SK-N-SH treated with all-trans-retinoic acid at 6 μM for 48 hours (cell line): ENCODE measurements around the gene HS6ST3.

ENCODE experiments used
- ATAC-seq: fragments of 200-7000 bp; cut with Tn5 transposase; 3 replicates; pipeline ENCODE4 v1.9.1; 2020; ENCODE audit warnings: mild to moderate bottlenecking, moderate library complexity
- ARNTL ChIP-seq: fragments of 450-650 bp; formaldehyde crosslinking; IDR thresholded peaks from 2 replicates; pipeline ENCODE4 v1.5.0; 2020; ENCODE audit warnings: low read depth, mild to moderate bottlenecking, moderate library complexity, borderline replicate concordance
- BACH2 ChIP-seq: fragments of 250-450 bp; sonication (Bioruptor Pico); IDR thresholded peaks from 2 replicates; pipeline ENCODE4 v1.9.0; 2021; ENCODE audit warnings: mild to moderate bottlenecking, borderline replicate concordance
- CREB5 ChIP-seq: fragments of 250-450 bp; sonication (Bioruptor Pico); IDR thresholded peaks from 2 replicates; pipeline ENCODE4 v1.5.1; 2020; ENCODE audit warnings: low read depth, mild to moderate bottlenecking, moderate library complexity
- CSDC2 ChIP-seq: fragments of 250-450 bp; sonication (Bioruptor Pico); IDR thresholded peaks from 2 replicates; pipeline ENCODE4 v1.5.0; 2020; ENCODE audit warnings: mild to moderate bottlenecking, moderate library complexity
- CSRNP3 ChIP-seq: fragments of 250-450 bp; sonication (Bioruptor Pico); IDR thresholded peaks from 2 replicates; pipeline ENCODE4 v1.5.1; 2021; ENCODE audit warnings: mild to moderate bottlenecking, moderate library complexity
- ESRRG ChIP-seq: fragments of 250-450 bp; sonication (Bioruptor Pico); IDR thresholded peaks from 2 replicates; pipeline ENCODE4 v1.6.1; 2021; ENCODE audit warnings: mild to moderate bottlenecking
- ISL1 ChIP-seq: fragments of 250-450 bp; sonication (Bioruptor Pico); IDR thresholded peaks from 2 replicates; pipeline ENCODE4 v2.1.2; 2022; ENCODE audit warnings: mild to moderate bottlenecking, moderate library complexity
- OSR1 ChIP-seq: fragments of 250-450 bp; sonication (Bioruptor Pico); IDR thresholded peaks from 2 replicates; pipeline ENCODE4 v1.8.0; 2022; ENCODE audit warnings: moderate library complexity, mild to moderate bottlenecking, inconsistent platforms
- PATZ1 ChIP-seq: fragments of 250-450 bp; sonication (Bioruptor Pico); IDR thresholded peaks from 2 replicates; pipeline ENCODE4 v1.8.0; 2020; ENCODE audit warnings: mild to moderate bottlenecking, moderate library complexity, borderline replicate concordance
- POU6F1 ChIP-seq: fragments of 250-450 bp; sonication (Bioruptor Pico); IDR thresholded peaks from 2 replicates; pipeline ENCODE4 v1.8.0; 2021; ENCODE audit warnings: low read depth, mild to moderate bottlenecking, moderate library complexity, borderline replicate concordance
- PPARA ChIP-seq: fragments of 250-450 bp; sonication (Bioruptor Pico); IDR thresholded peaks from 2 replicates; pipeline ENCODE4 v1.5.0; 2020; ENCODE audit warnings: mild to moderate bottlenecking, borderline replicate concordance
- RARB ChIP-seq: fragments of 250-450 bp; sonication (Bioruptor Pico); IDR thresholded peaks from 2 replicates; pipeline ENCODE4 v1.8.0; 2021; ENCODE audit warnings: mild to moderate bottlenecking, moderate library complexity
- SNAI2 ChIP-seq: fragments of 250-450 bp; sonication (Bioruptor Pico); IDR thresholded peaks from 2 replicates; pipeline ENCODE4 v1.5.0; 2020; ENCODE audit warnings: mild to moderate bottlenecking, moderate library complexity
- TCF4 ChIP-seq: fragments of 250-450 bp; sonication (Bioruptor Pico); IDR thresholded peaks from 2 replicates; pipeline ENCODE4 v1.8.0; 2021; ENCODE audit warnings: mild to moderate bottlenecking, moderate library complexity, borderline replicate concordance
- TSHZ2 ChIP-seq: fragments of 250-450 bp; sonication (Bioruptor Pico); IDR thresholded peaks from 2 replicates; pipeline ENCODE4 v1.5.0; 2020; ENCODE audit warnings: mild to moderate bottlenecking, moderate library complexity
- ZC3H10 ChIP-seq: fragments of 250-450 bp; sonication (Bioruptor Pico); IDR thresholded peaks from 2 replicates; pipeline ENCODE4 v1.5.1; 2021; ENCODE audit warnings: mild to moderate bottlenecking, moderate library complexity
- ZFP3 ChIP-seq: fragments of 250-450 bp; sonication (Bioruptor Pico); IDR thresholded peaks from 2 replicates; pipeline ENCODE4 v1.5.0; 2020; ENCODE audit warnings: mild to moderate bottlenecking, moderate library complexity
- ZFP30 ChIP-seq: fragments of 450-650 bp; formaldehyde crosslinking; IDR thresholded peaks from 2 replicates; pipeline ENCODE4 v1.5.0; 2022; ENCODE audit warnings: mild to moderate bottlenecking, moderate library complexity
- ZNF565 ChIP-seq: fragments of 450-650 bp; formaldehyde crosslinking; conservative IDR thresholded peaks from 2 replicates; pipeline ENCODE4 v1.5.0; 2020; ENCODE audit warnings: low read depth, mild to moderate bottlenecking, moderate library complexity
- ZNF70 ChIP-seq: fragments of 450-650 bp; formaldehyde crosslinking; IDR thresholded peaks from 2 replicates; pipeline ENCODE4 v1.5.0; 2020; ENCODE audit warnings: mild to moderate bottlenecking, moderate library complexity
- ZNF8 ChIP-seq: fragments of 450-650 bp; formaldehyde crosslinking; IDR thresholded peaks from 2 replicates; pipeline ENCODE4 v1.5.0; 2020; ENCODE audit warnings: mild to moderate bottlenecking, moderate library complexity

Gene HS6ST3

GRCh38 chr13:96824140-96824539 is 734.2 kb downstream of the HS6ST3 start:
- ATAC-seq, result no peak
- TF ChIP-seq ZFP3 (CRISPR knock-in tag) (no peak), BACH2 (no peak), RARB (CRISPR knock-in tag) (no peak), ZNF565 (CRISPR knock-in tag) (no peak), ZFP30 (CRISPR knock-in tag) (no peak), CSDC2 (no peak), ISL1 (no peak), CSRNP3 (CRISPR knock-in tag) (no peak), PATZ1 (CRISPR knock-in tag) (no peak), POU6F1 (no peak), ZNF8 (no peak)

GRCh38 chr13:96825653-96826052 is 735.7 kb downstream of the HS6ST3 start:
- no peak for ATAC-seq
- TF ChIP-seq ZNF565 (CRISPR knock-in tag), result no peak
- TF ChIP-seq TSHZ2 (CRISPR knock-in tag), result no peak
- no peak for TF ChIP-seq BACH2
- TF ChIP-seq ZFP30 (CRISPR knock-in tag), result no peak
- no peak for TF ChIP-seq ARNTL (CRISPR knock-in tag)
- no peak for TF ChIP-seq CREB5 (CRISPR knock-in tag)
- no peak for TF ChIP-seq RARB (CRISPR knock-in tag)
- no peak for TF ChIP-seq ZC3H10 (CRISPR knock-in tag)
- no peak for TF ChIP-seq CSDC2
- no peak for TF ChIP-seq ZNF70 (CRISPR knock-in tag)
- TF ChIP-seq SNAI2 (CRISPR knock-in tag), result no peak
- TF ChIP-seq TCF4, result no peak
- TF ChIP-seq ZFP3 (CRISPR knock-in tag), result no peak
- no peak for TF ChIP-seq ISL1
- TF ChIP-seq OSR1 (CRISPR knock-in tag), result no peak
- TF ChIP-seq ESRRG (CRISPR knock-in tag), result no peak
- no peak for TF ChIP-seq PPARA (CRISPR knock-in tag)
- no peak for TF ChIP-seq CSRNP3 (CRISPR knock-in tag)

GRCh38 chr13:96834626-96835025 is 744.7 kb downstream of the HS6ST3 start:
- no peak for ATAC-seq
- TF ChIP-seq ZNF565 (CRISPR knock-in tag) (no peak), CSRNP3 (CRISPR knock-in tag) (no peak), ZFP3 (CRISPR knock-in tag) (no peak), PATZ1 (CRISPR knock-in tag) (no peak), SNAI2 (CRISPR knock-in tag) (no peak), ISL1 (no peak), RARB (CRISPR knock-in tag) (no peak), PPARA (CRISPR knock-in tag) (no peak)
